Stimulated activated naive B cell treated with anti-CD40 and anti-IgM and Interleukin-4, amounts not matched to agents 10 μg/mL and 1 μg/mL and 100 μg/mL, for 72 hours (primary cell): Measurements from ENCODE around the gene DHRS3.
"Not testable (repeated sequence)": the region's sequence is repeated elsewhere in the genome, so short reads cannot be mapped to it uniquely, and the experiment has no call there.

Experiments used
- ATAC-seq, 2 donors: fragments of 150-1000 bp; cut with Tn5 transposase; replicated peaks; 2 replicates each; pipeline ENCODE4 v1.10.0; 2021; ENCODE audit warnings: moderate library complexity in 1 of 2
- DNase-seq: peaks from one replicate; pipeline ENCODE4 v3.0.0; 2021
- H3K27ac Mint-ChIP-seq: one replicate; pipeline ENCODE4 v1.8.0; 2022; ENCODE audit warnings: mild to moderate bottlenecking, mixed read lengths
- H3K27me3 Mint-ChIP-seq, 2 donors: one replicate each; pipeline ENCODE4 v1.8.0; 2022; ENCODE audit warnings: mixed read lengths in 2 of 2
- H3K36me3 Mint-ChIP-seq, 2 donors: one replicate each; pipeline ENCODE4 v1.8.0; 2022; ENCODE audit warnings: mixed read lengths in 2 of 2, mild to moderate bottlenecking in 1 of 2
- H3K4me1 Mint-ChIP-seq, 2 donors: one replicate each; pipeline ENCODE4 v1.8.0; 2022; ENCODE audit warnings: mixed read lengths in 2 of 2, mild to moderate bottlenecking in 1 of 2
- H3K4me3 Mint-ChIP-seq, 2 donors: one replicate each; pipeline ENCODE4 v1.8.0; 2022; ENCODE audit warnings: mild to moderate bottlenecking in 2 of 2, mixed read lengths in 2 of 2, moderate library complexity in 1 of 2
- H3K9me3 Mint-ChIP-seq, 2 donors: one replicate each; pipeline ENCODE4 v1.8.0; 2022; ENCODE audit warnings: mixed read lengths in 2 of 2, mild to moderate bottlenecking in 1 of 2

DHRS3 gene

DNA sequence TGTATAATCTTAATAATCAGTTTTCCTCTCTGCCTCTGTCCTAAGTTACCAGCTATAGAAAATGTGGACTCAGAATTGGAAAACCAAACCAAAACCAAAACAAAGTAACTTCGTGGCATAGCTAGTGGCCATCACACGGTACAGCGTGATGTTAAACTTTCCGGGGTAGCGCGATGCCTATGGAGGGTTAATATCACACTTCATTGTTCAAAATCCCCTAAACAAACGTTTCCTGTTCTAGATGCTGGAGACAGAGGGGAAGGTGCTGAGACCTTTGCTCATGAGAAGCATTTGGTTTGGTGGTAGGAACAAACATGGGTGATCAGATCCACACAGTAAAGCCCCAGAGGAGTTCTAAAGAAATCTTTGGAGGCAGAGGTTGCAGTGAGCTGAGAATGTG is 30.7 kb upstream of the DHRS3 start:
- no peaks in the 10 kb centered on the region for H3K4me1 Mint-ChIP-seq
- ATAC-seq (no peak), DNase-seq (no peak)
- peaks cover 41 to 55% of the 10 kb centered on the region in 2 donors for H3K27me3 Mint-ChIP-seq
- H3K4me3 Mint-ChIP-seq, result no peak overlapping the region
- no peak overlapping the region for H3K27ac Mint-ChIP-seq
- no peaks in the 10 kb centered on the region for H3K9me3 Mint-ChIP-seq
- no peaks in the 10 kb centered on the region for H3K36me3 Mint-ChIP-seq

- not testable (repeated sequence) for H3K4me3 Mint-ChIP-seq, H3K9me3 Mint-ChIP-seq, H3K36me3 Mint-ChIP-seq, H3K27ac Mint-ChIP-seq, ATAC-seq, DNase-seq, H3K4me1 Mint-ChIP-seq
- H3K27me3 Mint-ChIP-seq, result peaks cover 36 to 38% of the 10 kb centered on the region in 2 donors
These were observed 27.4 kb upstream of the DHRS3 start for GRCh38 chr1:12645401-12645800.

GRCh38 chr1:12644829-12645228 is 26.8 kb upstream of the DHRS3 start:
- no peak overlapping the region for H3K27ac Mint-ChIP-seq
- H3K36me3 Mint-ChIP-seq, result peaks cover 0 to 2% of the 10 kb centered on the region in 2 donors
- no peak overlapping the region for H3K4me3 Mint-ChIP-seq

GRCh38 chr1:12644237-12644636 is 26.2 kb upstream of the DHRS3 start:
- H3K4me3 Mint-ChIP-seq, result no peak overlapping the region
- no peak overlapping the region for H3K27ac Mint-ChIP-seq
- no peak for ATAC-seq
- peaks cover 4 to 15% of the 10 kb centered on the region in 2 donors for H3K9me3 Mint-ChIP-seq
- H3K4me1 Mint-ChIP-seq, result no peaks in the 10 kb centered on the region
- peaks cover 28 to 35% of the 10 kb centered on the region in 2 donors for H3K27me3 Mint-ChIP-seq
- DNase-seq, result no peak
- peaks cover 0 to 2% of the 10 kb centered on the region in 2 donors for H3K36me3 Mint-ChIP-seq

More at GRCh38 chr1:12644829-12645228, 26.8 kb upstream of the DHRS3 start:
- no peaks in the 10 kb centered on the region for H3K4me1 Mint-ChIP-seq
- peaks cover 31 to 38% of the 10 kb centered on the region in 2 donors for H3K27me3 Mint-ChIP-seq
- DNase-seq (no peak), ATAC-seq (no peak)
- peaks cover 4 to 11% of the 10 kb centered on the region in 2 donors for H3K9me3 Mint-ChIP-seq

DNA sequence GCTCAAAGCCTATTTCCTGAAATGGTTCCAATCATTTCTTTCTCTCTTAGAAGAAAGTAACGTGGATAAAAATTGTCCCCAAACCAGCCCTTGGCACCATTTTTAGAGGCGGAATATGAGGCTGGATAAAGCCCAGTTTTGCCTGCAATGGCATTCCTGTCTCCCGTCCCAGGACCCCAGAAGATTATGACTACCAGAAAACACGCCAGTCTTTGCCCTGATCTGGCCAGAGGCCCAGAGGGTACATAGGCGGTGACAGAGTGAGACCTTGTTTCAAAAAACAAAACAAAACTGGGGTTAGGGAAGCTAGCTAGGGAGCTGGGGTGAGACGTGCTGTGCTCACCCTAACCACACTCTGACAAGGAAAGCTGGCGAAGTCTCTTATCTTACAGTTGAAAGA is 25.8 kb upstream of the DHRS3 start, which contains the start of gene AADACL4:
AADACL4 (plus strand) TSS at position 301 of the 400 bp plus-strand sequence. CDS start 462 bp downstream, outside the sequence.
- Mint-ChIP-seq H3K27ac (no peak within 1 kb of the TSS), H3K27me3 (peaks cover 23 to 33% of the 10 kb centered on the region in 2 donors), H3K4me1 (no peaks in the 10 kb centered on the region), H3K4me3 (no peak within 1 kb of the TSS), H3K36me3 (peaks cover 0 to 2% of the 10 kb centered on the region in 2 donors), H3K9me3 (peaks cover 4 to 18% of the 10 kb centered on the region in 2 donors)
- ATAC-seq (no peak), DNase-seq (no peak)

DNA sequence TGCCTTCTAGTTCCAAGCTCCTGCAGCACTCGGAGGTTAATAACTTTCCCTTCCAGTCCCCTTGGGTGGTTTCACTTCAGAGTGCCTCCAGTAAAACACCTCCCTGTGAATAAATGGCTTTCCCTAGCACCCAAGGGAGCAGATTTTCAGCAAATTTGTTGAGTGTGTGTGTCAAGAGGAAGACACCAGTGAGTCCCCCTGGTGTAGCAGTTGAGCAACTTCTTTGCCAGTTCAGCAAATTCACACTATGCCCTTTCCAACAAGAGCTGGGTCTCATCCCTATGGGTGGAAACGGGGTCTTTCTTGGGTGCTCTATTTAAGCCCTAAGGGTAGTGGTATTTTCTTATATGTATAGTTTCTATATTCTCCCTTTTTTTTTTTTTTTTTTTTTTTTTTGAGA is 25.1 kb upstream of the DHRS3 start:
- DNase-seq, result no peak
- ATAC-seq, result no peak
- peaks cover 4 to 19% of the 10 kb centered on the region in 2 donors for H3K9me3 Mint-ChIP-seq
- H3K27ac Mint-ChIP-seq, result no peak overlapping the region
- H3K4me3 Mint-ChIP-seq, result no peak overlapping the region
- no peaks in the 10 kb centered on the region for H3K4me1 Mint-ChIP-seq
- peaks cover 0 to 2% of the 10 kb centered on the region in 2 donors for H3K36me3 Mint-ChIP-seq
- peaks cover 19 to 37% of the 10 kb centered on the region in 2 donors for H3K27me3 Mint-ChIP-seq

DNA sequence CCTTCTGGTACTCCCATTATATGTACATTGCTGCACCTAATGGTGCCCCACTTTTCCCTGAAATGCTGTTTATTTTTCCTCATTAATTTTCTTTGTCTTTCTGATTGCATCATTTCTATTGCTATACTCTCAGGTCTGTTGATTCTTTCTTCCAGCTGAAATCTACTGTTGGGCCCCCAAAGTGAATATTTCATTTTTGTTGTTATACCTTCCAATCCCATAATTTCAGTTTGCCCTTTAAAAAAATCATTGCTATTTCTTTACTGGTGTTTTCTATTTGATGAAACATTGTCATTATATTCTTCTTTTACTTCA is 22.9 kb upstream of the DHRS3 start:
- no peaks in the 10 kb centered on the region for H3K4me1 Mint-ChIP-seq
- H3K4me3 Mint-ChIP-seq, result no peak overlapping the region
- peaks cover 0 to 2% of the 10 kb centered on the region in 2 donors for H3K36me3 Mint-ChIP-seq
- H3K9me3 Mint-ChIP-seq, result peaks cover 4 to 19% of the 10 kb centered on the region in 2 donors
- DNase-seq (no peak), ATAC-seq (no peak)
- H3K27ac Mint-ChIP-seq, result no peak overlapping the region
- H3K27me3 Mint-ChIP-seq, result peaks cover 10 to 25% of the 10 kb centered on the region in 2 donors

- H3K4me1 Mint-ChIP-seq, result no peaks in the 10 kb centered on the region
- ATAC-seq (no peak), DNase-seq (no peak)
- H3K9me3 Mint-ChIP-seq, result peaks cover 4 to 19% of the 10 kb centered on the region in 2 donors
- H3K27me3 Mint-ChIP-seq, result peaks cover 12 to 21% of the 10 kb centered on the region in 2 donors
- H3K36me3 Mint-ChIP-seq, result peaks cover 0 to 2% of the 10 kb centered on the region in 2 donors
- H3K4me3 Mint-ChIP-seq, result no peak overlapping the region
- no peak overlapping the region for H3K27ac Mint-ChIP-seq
These were observed 22.4 kb upstream of the DHRS3 start for GRCh38 chr1:12640237-12640957.

- Mint-ChIP-seq H3K9me3 (peaks cover 4 to 19% of the 10 kb centered on the region in 2 donors), H3K4me1 (no peaks in the 10 kb centered on the region), H3K27me3 (peaks cover 10 to 11% of the 10 kb centered on the region in 2 donors), H3K27ac (no peak overlapping the region), H3K4me3 (no peak overlapping the region), H3K36me3 (peaks cover 0 to 2% of the 10 kb centered on the region in 2 donors)
- ATAC-seq, result no peak
- no peak for DNase-seq
These were observed 19.7 kb upstream of the DHRS3 start for GRCh38 chr1:12637693-12638092.

GRCh38 chr1:12636098-12636950 is 18.3 kb upstream of the DHRS3 start:
- H3K4me1 Mint-ChIP-seq, result no peaks in the 10 kb centered on the region
- no peak overlapping the region for H3K27ac Mint-ChIP-seq
- H3K4me3 Mint-ChIP-seq, result no peak overlapping the region

GRCh38 chr1:12634696-12635202 is 16.7 kb upstream of the DHRS3 start:
- Mint-ChIP-seq H3K27ac (no peak overlapping the region), H3K4me3 (no peak overlapping the region), H3K36me3 (no peaks in the 10 kb centered on the region), H3K4me1 (no peaks in the 10 kb centered on the region), H3K27me3 (peaks cover 13 to 17% of the 10 kb centered on the region in 2 donors), H3K9me3 (peaks cover 0 to 7% of the 10 kb centered on the region in 2 donors)
- DNase-seq, result no peak
- ATAC-seq, result no peak

More at GRCh38 chr1:12636098-12636950, 18.3 kb upstream of the DHRS3 start:
- ATAC-seq (no peak), DNase-seq (no peak)
- Mint-ChIP-seq H3K27me3 (peaks cover 11 to 17% of the 10 kb centered on the region in 2 donors), H3K9me3 (peaks cover 4 to 17% of the 10 kb centered on the region in 2 donors), H3K36me3 (peaks cover 0 to 2% of the 10 kb centered on the region in 2 donors)

- ATAC-seq (no peak), DNase-seq (no peak)
- H3K9me3 Mint-ChIP-seq, result peaks cover 0 to 3% of the 10 kb centered on the region in 2 donors
- H3K4me1 Mint-ChIP-seq, result no peaks in the 10 kb centered on the region
- no peak overlapping the region for H3K27ac Mint-ChIP-seq
- no peaks in the 10 kb centered on the region for H3K36me3 Mint-ChIP-seq
- peaks cover 17% of the 10 kb centered on the region in 2 donors for H3K27me3 Mint-ChIP-seq
- no peak overlapping the region for H3K4me3 Mint-ChIP-seq
These were observed 16.1 kb upstream of the DHRS3 start for GRCh38 chr1:12634156-12634555.

DNA sequence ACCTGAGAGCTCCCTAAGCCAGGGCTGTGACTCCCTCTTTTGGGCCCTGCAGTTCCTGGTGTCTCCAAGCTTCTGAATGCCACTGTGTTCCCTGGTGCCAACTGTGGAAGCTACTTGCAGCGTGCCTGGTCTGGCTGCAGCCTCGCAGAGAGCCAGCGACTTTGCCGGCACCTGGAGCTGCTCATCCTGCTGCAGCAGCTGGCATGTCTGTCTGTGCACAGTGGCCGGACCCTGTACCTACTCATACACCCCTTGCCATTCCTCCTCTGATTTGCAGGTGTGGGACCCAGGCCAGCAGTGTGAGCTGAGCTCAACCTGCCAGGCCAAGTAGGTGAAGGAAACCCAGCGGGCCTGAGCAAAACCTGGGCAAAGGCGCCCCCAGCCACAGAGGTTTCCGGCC is 13.6 kb upstream of the DHRS3 start:
- Mint-ChIP-seq H3K4me1 (no peaks in the 10 kb centered on the region), H3K9me3 (no peaks in the 10 kb centered on the region), H3K4me3 (no peak overlapping the region), H3K36me3 (no peaks in the 10 kb centered on the region), H3K27ac (no peak overlapping the region), H3K27me3 (peaks cover 11 to 17% of the 10 kb centered on the region in 2 donors)
- no peak for ATAC-seq
- no peak for DNase-seq

DNA sequence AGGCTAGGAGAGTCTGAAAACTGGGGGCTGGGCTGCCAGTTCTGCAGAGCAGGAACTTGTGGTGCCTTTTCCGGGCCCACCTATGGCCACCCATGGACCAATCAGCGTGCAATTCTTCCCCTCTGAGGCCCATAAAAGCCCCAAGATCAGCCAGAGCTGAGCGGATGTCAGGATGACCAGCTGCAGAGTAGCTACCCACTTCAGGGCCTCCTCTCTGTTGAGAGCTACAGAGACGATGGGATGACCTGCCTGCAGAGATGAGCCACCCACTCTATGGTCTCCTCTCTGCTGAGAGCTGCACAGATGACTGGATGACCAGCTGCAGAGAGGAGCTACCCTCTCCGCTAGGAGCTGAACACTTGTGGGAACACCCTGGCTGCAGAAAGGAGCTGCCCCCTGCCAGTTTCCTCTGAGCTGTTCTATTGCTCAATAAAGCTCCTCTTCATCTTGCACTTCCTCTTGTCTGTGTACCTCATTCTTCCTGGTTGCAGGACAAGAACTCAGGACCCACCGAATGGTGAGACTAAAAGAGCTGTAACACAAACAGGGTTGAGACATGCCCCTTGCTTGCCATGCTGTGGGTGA is 13.0 kb upstream of the DHRS3 start:
- H3K9me3 Mint-ChIP-seq, result no peaks in the 10 kb centered on the region
- ATAC-seq (no peak), DNase-seq (no peak)
- H3K27ac Mint-ChIP-seq, result no peak overlapping the region
- H3K4me3 Mint-ChIP-seq, result no peak overlapping the region
- H3K36me3 Mint-ChIP-seq, result no peaks in the 10 kb centered on the region
- no peaks in the 10 kb centered on the region for H3K4me1 Mint-ChIP-seq
- H3K27me3 Mint-ChIP-seq, result peaks cover 11 to 17% of the 10 kb centered on the region in 2 donors
